HG03378 (cell line): ENCODE data around the gene FXN.
"Not testable (repeated sequence)": the region's sequence is repeated elsewhere in the genome, so short reads cannot be mapped to it uniquely, and the experiment has no call there.

Source experiments
- ATAC-seq: cut with Tn5 transposase; IDR thresholded peaks from one replicate; pipeline ENCODE4 v1.9.1; 2021; ENCODE audit warnings: mild to moderate bottlenecking, moderate library complexity; ENCODE audit not compliant: unreplicated experiment

The FXN gene

GRCh38 chr9:69065660-69066059 lies 30.1 kb downstream of the FXN start:
- ATAC-seq, result no peak

GRCh38 chr9:69066955-69067354 lies 31.4 kb downstream of the FXN start:
- no peak for ATAC-seq

GRCh38 chr9:69070201-69070600 lies 34.6 kb downstream of the FXN start:
- ATAC-seq, result no peak

- ATAC-seq, result no peak
Measured at GRCh38 chr9:69071059-69071458, 35.5 kb downstream of the FXN start.

DNA sequence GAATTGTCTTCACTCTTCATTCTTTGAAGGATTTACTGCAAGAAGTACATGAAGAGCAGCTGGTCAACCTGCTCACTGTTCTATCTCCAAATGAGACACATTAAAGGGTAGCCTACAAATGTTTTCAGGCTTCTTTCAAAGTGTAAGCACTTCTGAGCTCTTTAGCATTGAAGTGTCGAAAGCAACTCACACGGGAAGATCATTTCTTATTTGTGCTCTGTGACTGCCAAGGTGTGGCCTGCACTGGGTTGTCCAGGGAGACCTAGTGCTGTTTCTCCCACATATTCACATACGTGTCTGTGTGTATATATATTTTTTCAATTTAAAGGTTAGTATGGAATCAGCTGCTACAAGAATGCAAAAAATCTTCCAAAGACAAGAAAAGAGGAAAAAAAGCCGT lies 37.6 kb downstream of the FXN start:
- ATAC-seq, result no peak

GRCh38 chr9:69074801-69075200 lies 39.2 kb downstream of the FXN start:
- ATAC-seq, result no peak

DNA sequence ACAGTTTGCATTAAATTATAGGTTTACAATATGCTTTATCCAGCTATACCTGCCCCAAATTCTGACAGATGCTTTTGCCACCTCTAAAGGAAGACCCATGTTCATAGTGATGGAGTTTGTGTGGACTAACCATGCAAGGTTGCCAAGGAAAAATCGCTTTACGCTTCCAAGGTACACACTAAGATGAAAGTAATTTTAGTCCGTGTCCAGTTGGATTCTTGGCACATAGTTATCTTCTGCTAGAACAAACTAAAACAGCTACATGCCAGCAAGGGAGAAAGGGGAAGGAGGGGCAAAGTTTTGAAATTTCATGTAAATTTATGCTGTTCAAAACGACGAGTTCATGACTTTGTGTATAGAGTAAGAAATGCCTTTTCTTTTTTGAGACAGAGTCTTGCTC lies 41.0 kb downstream of the FXN start:
- no peak for ATAC-seq

DNA sequence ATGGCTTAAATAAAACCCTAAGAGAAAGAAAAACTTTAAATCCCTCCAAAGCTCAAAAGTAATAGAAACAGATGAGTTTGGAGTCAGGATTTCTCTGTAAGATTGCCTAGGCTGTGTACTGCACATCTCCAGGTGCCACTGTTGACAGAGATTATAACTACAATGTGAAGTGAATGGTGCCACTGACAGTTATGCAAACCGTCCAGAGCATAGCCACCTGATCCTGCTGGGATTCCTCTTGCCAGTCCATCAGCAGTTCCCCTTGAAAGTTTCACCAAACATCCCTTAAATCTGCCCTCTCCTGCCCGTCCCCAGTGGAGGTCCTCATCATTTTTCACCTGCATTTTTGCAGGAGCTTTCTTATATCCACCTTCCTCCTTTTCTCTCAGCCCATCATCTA lies 42.5 kb downstream of the FXN start:
- no peak for ATAC-seq

DNA sequence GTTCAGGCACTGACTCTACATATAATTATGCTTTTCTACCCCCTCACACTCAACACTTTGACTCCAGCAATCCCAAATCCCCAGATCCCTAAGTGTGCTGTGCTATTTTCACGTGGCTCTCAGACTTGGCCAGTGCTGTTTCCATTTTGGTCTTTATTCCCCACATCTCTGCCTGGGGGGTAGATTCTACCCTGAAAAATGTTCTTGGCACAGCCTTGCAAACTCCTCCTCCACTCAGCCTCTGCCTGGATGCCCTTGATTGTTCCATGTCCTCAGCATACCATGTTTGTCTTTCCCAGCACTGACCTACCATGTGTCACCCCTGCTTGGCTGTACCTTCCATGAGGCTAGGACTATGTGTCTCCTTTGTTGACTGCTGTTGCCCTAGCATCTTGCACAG lies 43.0 kb downstream of the FXN start:
- ATAC-seq, result no peak

GRCh38 chr9:69079186-69079585 lies 43.6 kb downstream of the FXN start:
- ATAC-seq, result no peak

GRCh38 chr9:69081261-69081660 lies 45.7 kb downstream of the FXN start:
- no peak for ATAC-seq

DNA sequence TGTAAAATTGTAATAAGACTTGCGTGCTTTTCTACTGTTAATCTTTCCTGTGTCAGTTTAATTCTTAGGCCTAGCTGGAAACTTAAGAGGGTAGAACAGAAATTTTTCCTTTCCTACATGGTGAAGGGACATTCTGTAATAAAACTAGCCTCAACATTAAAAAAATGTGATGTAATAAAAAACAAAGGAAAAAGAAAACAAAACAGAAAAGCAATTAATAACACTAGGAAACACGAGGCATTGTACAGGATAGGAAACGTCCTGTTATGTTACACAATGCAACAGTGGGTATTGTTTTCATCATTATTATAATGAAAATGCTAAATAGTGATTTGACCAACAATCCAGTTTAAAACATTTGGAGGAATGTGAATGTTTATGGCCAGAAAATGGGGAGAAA lies 47.8 kb downstream of the FXN start:
- no peak for ATAC-seq

DNA sequence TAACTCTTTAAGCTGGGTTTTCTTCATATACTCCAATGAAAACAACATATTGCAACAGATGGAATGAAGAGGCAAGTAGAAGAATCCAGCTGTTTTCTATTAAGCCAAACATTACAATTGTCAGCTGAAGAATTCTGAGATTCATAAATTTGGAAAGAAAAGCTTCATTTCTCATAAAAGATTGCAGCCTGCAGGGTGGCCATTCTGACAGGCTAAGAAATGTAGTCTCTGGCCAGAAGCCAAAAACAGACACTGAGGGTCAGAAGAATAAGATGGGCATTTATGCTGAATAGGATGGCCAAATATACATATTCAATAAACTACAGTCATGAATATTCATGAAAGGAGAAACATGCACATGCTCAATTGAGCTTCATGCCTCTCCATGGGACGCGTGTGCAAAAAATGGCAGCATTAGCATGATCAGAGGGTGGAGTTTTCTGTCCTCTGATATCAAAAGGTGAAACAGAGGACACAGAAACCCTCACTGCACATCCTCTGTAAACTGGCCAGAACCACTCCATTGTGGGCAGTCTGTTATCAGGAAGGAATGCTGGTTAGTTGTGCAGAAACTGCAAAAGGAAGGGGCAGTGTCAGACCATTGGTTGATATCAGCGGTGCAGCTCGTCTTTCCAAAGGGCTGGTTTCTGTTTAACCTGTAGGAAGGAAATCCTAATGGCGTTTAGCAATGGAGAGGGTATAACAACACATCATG lies 50.2 kb downstream of the FXN start:
- ATAC-seq, result no peak

- ATAC-seq, result no peak
Measured at GRCh38 chr9:69086312-69086711, 50.8 kb downstream of the FXN start.

DNA sequence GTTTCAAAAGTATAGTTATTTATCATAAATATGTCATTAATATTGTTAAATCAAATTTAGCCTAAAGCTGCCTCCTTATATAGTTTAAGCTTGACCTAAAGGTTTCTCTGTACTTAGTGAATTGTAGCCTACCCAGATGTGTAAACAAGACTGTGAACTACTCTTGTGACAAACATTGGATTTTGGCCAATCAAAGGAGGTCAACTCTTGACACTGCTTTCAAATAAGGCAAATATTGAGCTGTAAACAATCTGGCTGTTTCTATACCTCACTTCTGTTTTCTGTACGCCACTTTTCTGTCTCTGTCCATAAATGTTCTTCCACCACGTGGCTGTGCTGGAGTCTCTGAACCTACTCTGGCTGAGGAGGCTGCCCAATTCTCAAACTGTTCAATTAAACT lies 51.2 kb downstream of the FXN start:
- no peak for ATAC-seq

GRCh38 chr9:69089082-69089481 lies 53.5 kb downstream of the FXN start:
- no peak for ATAC-seq

DNA sequence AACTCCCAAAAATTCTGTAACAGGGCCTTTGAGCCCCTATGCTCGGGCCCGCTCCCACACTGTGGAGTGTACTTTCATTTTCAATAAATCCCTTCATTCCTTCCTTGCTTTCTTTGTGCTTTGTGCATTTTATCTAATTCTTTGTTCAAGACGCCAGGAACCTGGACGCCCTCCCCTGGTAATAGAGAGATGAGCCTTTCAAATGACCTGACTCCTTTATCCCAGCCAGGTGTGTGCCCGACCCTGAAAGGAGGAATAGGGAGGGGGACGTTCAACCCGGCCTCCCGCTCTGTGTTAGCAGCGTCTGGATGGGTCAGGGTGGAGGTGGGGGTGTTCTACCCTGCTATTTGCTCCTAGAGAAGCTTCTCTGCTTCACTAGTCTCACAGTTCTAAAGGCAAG lies 53.9 kb downstream of the FXN start:
- no peak for ATAC-seq

GRCh38 chr9:69090140-69090750 lies 54.7 kb downstream of the FXN start:
- no peak for ATAC-seq

- no peak for ATAC-seq
Measured at GRCh38 chr9:69090946-69091345, 55.4 kb downstream of the FXN start.

- no peak for ATAC-seq
Measured at GRCh38 chr9:69093471-69094103, 58.0 kb downstream of the FXN start.

- not testable (repeated sequence) for ATAC-seq
Measured at GRCh38 chr9:69094361-69095135, 59.0 kb downstream of the FXN start.

DNA sequence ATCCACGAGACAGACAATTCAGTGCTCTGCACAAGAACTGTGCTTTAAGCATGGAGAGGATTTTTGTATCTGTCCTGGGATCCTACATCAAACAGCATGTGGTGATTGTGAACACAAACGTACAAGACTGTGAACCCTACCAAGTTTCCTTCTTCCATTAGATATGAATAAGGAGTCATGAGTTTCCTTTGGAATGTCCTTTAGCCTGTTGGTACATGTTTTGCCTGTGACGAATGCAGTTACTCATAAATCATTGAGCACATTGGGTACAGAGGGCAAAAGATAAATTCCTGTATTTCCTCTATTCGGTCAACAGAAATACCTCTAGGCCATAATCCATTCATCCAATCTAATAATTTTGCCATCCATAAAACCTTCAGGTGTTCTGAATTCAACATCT lies 61.5 kb downstream of the FXN start:
- no peak for ATAC-seq
